Hepatocyte (in vitro differentiated cells): ENCODE data around the gene G2E3. TPM values are rescaled to one million over a fixed set of nuclear protein-coding genes. Genes with fewer than 3 reads are reported as not detected.

ENCODE experiments used
- DNase-seq: peaks from one replicate; pipeline ENCODE4 v3.0.0-alpha.2; 2016; ENCODE audit warnings: low spot score
- H2AFZ ChIP-seq: fragments of 200-600 bp; sonication (generic); 2 replicates; pipeline ENCODE4 v1.6.0; 2016; ENCODE audit warnings: antibody characterized with exemption, mild to moderate bottlenecking
- H3K27ac ChIP-seq: fragments of 200-600 bp; sonication (generic); 2 replicates; pipeline ENCODE4 v1.5.1; 2016; ENCODE audit warnings: mild to moderate bottlenecking
- H3K27me3 ChIP-seq: fragments of 200-600 bp; sonication (generic); 2 replicates; pipeline ENCODE4 v1.6.1; 2016
- H3K36me3 ChIP-seq: fragments of 200-600 bp; sonication (generic); replicated peaks from 2 replicates; pipeline ENCODE4 v1.5.1; 2016; ENCODE audit warnings: low read depth; ENCODE audit not compliant: insufficient read depth
- H3K4me1 ChIP-seq: fragments of 200-600 bp; sonication (generic); 2 replicates; pipeline ENCODE4 v1.5.1; 2016; ENCODE audit warnings: mild to moderate bottlenecking, moderate library complexity; ENCODE audit not compliant: insufficient read depth
- H3K4me2 ChIP-seq: fragments of 200-600 bp; sonication (generic); 2 replicates; pipeline ENCODE4 v1.6.0; 2016
- H3K4me3 ChIP-seq: fragments of 200-600 bp; sonication (generic); 2 replicates; pipeline ENCODE4 v1.5.1; 2016; ENCODE audit warnings: mild to moderate bottlenecking
- H3K79me2 ChIP-seq: fragments of 200-600 bp; sonication (generic); 2 replicates; pipeline ENCODE4 v1.6.0; 2017; ENCODE audit warnings: mild to moderate bottlenecking
- H3K9me2 ChIP-seq: fragments of 200-600 bp; sonication (generic); replicated peaks from 2 replicates; pipeline ENCODE4 v1.6.0; 2017; ENCODE audit warnings: mild to moderate bottlenecking; ENCODE audit not compliant: insufficient read depth
- H3K9me3 ChIP-seq: fragments of 200-600 bp; sonication (generic); 2 replicates; pipeline ENCODE4 v1.5.1; 2016; ENCODE audit warnings: low read depth, mild to moderate bottlenecking
- H4K20me1 ChIP-seq: fragments of 200-600 bp; sonication (generic); 2 replicates; pipeline ENCODE4 v1.6.0; 2016; ENCODE audit warnings: mild to moderate bottlenecking; ENCODE audit not compliant: insufficient read depth, poor library complexity, severe bottlenecking
- EZH2 ChIP-seq: fragments of 200-600 bp; sonication (generic); IDR thresholded peaks from 2 replicates; pipeline ENCODE4 v1.6.1; 2016; ENCODE audit warnings: antibody characterized with exemption, mild to moderate bottlenecking, borderline replicate concordance
- EZH2phosphoT487 ChIP-seq: fragments of 200-600 bp; sonication (generic); IDR thresholded peaks from one replicate; pipeline ENCODE4 v1.6.1; 2018; ENCODE audit warnings: antibody characterized with exemption, mild to moderate bottlenecking, low read depth, moderate library complexity; ENCODE audit not compliant: unreplicated experiment, severe bottlenecking
- WGBS: methylation state at CpG from one replicate; pipeline ENCODE4 v1.1.6; 2016; ENCODE audit warnings: low lambda C conversion rate; ENCODE audit errors: missing lambda C conversion rate; 5-methylcytosine and 5-hydroxymethylcytosine counted together
- polyA plus RNA-seq: library from polyadenylated mRNA; unstranded; fragments of >200 nt; fragmentation: Nextera tagmentation; extraction: Ambion mirVana; gene quantifications from 2 replicates; pipeline ENCODE4 v1.2.1, GENCODE V29; 2016
- total RNA-seq: library from RNA; depleted of rRNA; stranded (reverse); fragments of >200 nt; gene quantifications from 2 replicates; pipeline ENCODE4 v1.2.3, GENCODE V29; 2014
- TF ChIP-seq, protein P1 (sequence below): fragments of 200-600 bp; sonication (generic); IDR thresholded peaks from 2 replicates; pipeline ENCODE4 v1.5.1; 2016; ENCODE audit warnings: antibody characterized with exemption, mild to moderate bottlenecking; ENCODE audit not compliant: poor library complexity

Gene G2E3
- total and polyA plus RNA-seq, 2 experiments from 2014 or later = 9.7 to 16.7 TPM

DNA sequence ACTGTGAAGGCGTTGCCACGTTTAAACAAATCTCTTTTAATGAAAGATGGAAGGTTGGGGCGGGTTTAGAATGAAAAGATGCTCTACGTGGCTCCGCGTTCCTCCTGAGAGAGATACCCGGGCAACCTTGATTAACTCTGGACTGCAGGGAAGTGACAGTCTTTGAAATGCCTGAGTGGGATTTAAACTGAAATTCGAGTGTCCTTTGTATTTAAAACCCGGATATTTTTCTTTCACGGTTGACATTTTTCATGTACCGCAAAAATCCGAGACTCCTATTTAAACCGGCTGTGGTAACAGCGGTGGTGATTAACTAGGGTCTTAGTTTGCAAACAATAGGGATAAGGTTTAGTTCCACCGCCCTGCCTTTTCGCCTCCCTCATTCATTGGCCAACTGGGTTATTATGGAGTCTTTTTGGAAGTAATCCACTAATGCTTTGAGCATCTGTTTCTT is 707 bp downstream of the G2E3 start:
- Histone ChIP-seq H3K36me3 (no peaks in the 10 kb centered on the region), H3K27me3 (no peaks in the 10 kb centered on the region), H3K27ac (peak overlapping the region; percentile 92), H4K20me1 (peaks cover 8% of the 10 kb centered on the region), H3K4me1 (peaks cover 8% of the 10 kb centered on the region), H3K9me2 (no peaks in the 10 kb centered on the region), H3K79me2 (peaks cover 55% of the 10 kb centered on the region), H2AFZ (peak overlapping the region; percentile 95), H3K9me3 (no peaks in the 10 kb centered on the region), H3K4me2 (peak overlapping the region; percentile 82), H3K4me3 (peak overlapping the region; percentile 73)
- under 1% methylated on average over 16 of the region's 16 CpGs for WGBS
- TF ChIP-seq, protein P1, sequence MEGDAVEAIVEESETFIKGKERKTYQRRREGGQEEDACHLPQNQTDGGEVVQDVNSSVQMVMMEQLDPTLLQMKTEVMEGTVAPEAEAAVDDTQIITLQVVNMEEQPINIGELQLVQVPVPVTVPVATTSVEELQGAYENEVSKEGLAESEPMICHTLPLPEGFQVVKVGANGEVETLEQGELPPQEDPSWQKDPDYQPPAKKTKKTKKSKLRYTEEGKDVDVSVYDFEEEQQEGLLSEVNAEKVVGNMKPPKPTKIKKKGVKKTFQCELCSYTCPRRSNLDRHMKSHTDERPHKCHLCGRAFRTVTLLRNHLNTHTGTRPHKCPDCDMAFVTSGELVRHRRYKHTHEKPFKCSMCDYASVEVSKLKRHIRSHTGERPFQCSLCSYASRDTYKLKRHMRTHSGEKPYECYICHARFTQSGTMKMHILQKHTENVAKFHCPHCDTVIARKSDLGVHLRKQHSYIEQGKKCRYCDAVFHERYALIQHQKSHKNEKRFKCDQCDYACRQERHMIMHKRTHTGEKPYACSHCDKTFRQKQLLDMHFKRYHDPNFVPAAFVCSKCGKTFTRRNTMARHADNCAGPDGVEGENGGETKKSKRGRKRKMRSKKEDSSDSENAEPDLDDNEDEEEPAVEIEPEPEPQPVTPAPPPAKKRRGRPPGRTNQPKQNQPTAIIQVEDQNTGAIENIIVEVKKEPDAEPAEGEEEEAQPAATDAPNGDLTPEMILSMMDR = no peak
- no peak for TF ChIP-seq EZH2phosphoT487
- no peak for TF ChIP-seq EZH2
- peak; percentile 31 for DNase-seq

DNA sequence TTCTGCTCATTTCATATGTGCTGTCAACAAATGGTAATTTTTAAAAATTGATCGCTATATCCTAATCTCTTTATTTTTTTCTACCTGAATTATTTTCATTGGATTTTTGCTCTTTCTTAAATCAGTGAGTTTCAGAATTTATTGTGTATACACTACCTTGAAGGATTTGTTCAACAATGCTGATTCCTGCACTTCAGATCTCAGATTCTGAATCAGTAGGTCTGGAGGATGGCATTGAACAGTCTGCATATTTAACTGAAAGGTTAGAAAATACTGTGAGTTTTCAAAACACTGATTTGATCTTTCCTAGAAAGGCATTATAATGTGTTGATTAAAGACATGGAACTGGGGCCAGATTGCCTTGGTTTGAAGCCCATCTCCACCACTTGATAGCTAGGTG is 1.6 kb downstream of the G2E3 start:
- TF ChIP-seq EZH2 (no peak), EZH2phosphoT487 (no peak)
- TF ChIP-seq, protein P1 = no peak

DNA sequence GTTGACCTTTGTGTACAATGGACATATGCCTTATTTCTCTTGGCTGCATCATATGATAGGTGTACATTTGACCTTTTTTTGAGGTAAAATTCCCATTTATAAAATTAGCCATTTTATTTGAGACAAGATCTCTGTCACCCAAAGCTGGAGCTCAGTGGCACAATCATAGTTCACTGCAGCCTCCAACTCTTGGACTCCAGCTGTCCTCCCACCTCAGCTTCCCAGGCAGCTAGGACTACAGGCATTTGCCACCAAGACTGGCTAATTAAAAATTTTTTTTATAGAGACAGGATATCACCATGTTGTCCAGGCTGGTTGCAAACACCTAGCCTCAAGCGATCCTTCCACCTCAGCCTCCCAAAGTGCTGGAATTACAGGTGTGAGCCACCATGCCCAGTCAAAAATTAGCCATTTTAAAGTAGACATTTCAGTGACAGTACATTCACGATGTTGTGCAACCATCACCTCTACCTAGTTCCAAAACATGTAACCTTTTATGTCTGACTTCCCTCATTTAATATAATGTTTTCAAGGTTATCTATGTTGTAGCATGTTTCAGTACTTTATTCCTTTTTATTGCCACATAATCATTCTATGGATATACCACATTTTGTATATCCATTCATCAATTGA is 5.4 kb downstream of the G2E3 start:
- peaks cover 100% of the 10 kb centered on the region for H3K79me2 ChIP-seq
- H3K4me2 ChIP-seq = no peak overlapping the region
- peaks cover 19% of the 10 kb centered on the region for H4K20me1 ChIP-seq
- H3K4me3 ChIP-seq = no peak overlapping the region
- H3K27me3 ChIP-seq = no peaks in the 10 kb centered on the region
- TF ChIP-seq EZH2 (no peak), EZH2phosphoT487 (no peak)
- TF ChIP-seq, protein P1 = no peak
- H3K36me3 ChIP-seq = no peaks in the 10 kb centered on the region
- WGBS = 95% methylated on average over 2 of the region's 2 CpGs
- peaks cover 8% of the 10 kb centered on the region for H3K4me1 ChIP-seq
- no peak for DNase-seq
- H2AFZ ChIP-seq = no peak overlapping the region
- H3K9me2 ChIP-seq = no peaks in the 10 kb centered on the region
- H3K27ac ChIP-seq = no peak overlapping the region
- H3K9me3 ChIP-seq = no peaks in the 10 kb centered on the region

More for the DNA sequence above, 1.6 kb downstream of the G2E3 start:
- WGBS = 91% methylated on average over 1 of the region's 1 CpG
- H3K9me3 ChIP-seq = no peaks in the 10 kb centered on the region
- peaks cover 8% of the 10 kb centered on the region for H4K20me1 ChIP-seq
- no peak overlapping the region for H3K27ac ChIP-seq
- H3K9me2 ChIP-seq = no peaks in the 10 kb centered on the region
- peak overlapping the region; percentile 82 for H3K4me2 ChIP-seq
- H3K79me2 ChIP-seq = peaks cover 65% of the 10 kb centered on the region
- peak overlapping the region; percentile 73 for H3K4me3 ChIP-seq
- no peaks in the 10 kb centered on the region for H3K27me3 ChIP-seq
- peaks cover 8% of the 10 kb centered on the region for H3K4me1 ChIP-seq
- no peak overlapping the region for H2AFZ ChIP-seq
- no peak for DNase-seq
- no peaks in the 10 kb centered on the region for H3K36me3 ChIP-seq
